HEK293 (cell line): ENCODE data around the gene ISL2.

ENCODE experiments used
- BCL6B ChIP-seq: fragments of 450-650 bp; formaldehyde crosslinking; IDR thresholded peaks from 2 replicates; pipeline ENCODE4 v1.5.1; 2017; ENCODE audit warnings: missing biosample characterization, missing genetic modification characterization
- ELK4 ChIP-seq: IDR thresholded peaks from 2 replicates; pipeline ENCODE4 v1.6.1; 2011; ENCODE audit warnings: mild to moderate bottlenecking, low read depth, low read length, borderline replicate concordance
- GLIS2 ChIP-seq: fragments of 450-650 bp; formaldehyde crosslinking; IDR thresholded peaks from 2 replicates; pipeline ENCODE4 v1.5.1; 2016; ENCODE audit warnings: missing biosample characterization, missing genetic modification characterization
- TSHZ1 ChIP-seq: fragments of 450-650 bp; formaldehyde crosslinking; IDR thresholded peaks from 2 replicates; pipeline ENCODE4 v1.5.1; 2016; ENCODE audit warnings: missing biosample characterization, missing genetic modification characterization, borderline replicate concordance
- ZBTB1 ChIP-seq: fragments of 450-650 bp; formaldehyde crosslinking; IDR thresholded peaks from 2 replicates; pipeline ENCODE4 v1.5.1; 2016; ENCODE audit warnings: missing biosample characterization, missing genetic modification characterization
- ZBTB20 ChIP-seq: fragments of 450-650 bp; formaldehyde crosslinking; IDR thresholded peaks from 2 replicates; pipeline ENCODE4 v1.5.1; 2016; ENCODE audit warnings: missing biosample characterization, missing genetic modification characterization
- ZBTB7A ChIP-seq: fragments of 450-650 bp; formaldehyde crosslinking; IDR thresholded peaks from 2 replicates; pipeline ENCODE4 v1.5.1; 2016; ENCODE audit warnings: low read depth, missing biosample characterization, missing genetic modification characterization
- ZNF548 ChIP-seq: fragments of 450-650 bp; formaldehyde crosslinking; IDR thresholded peaks from 2 replicates; pipeline ENCODE4 v1.5.1; 2016; ENCODE audit warnings: missing biosample characterization, missing genetic modification characterization
- ZNF600 ChIP-seq: fragments of 450-650 bp; formaldehyde crosslinking; IDR thresholded peaks from 2 replicates; pipeline ENCODE4 v1.5.1; 2016; ENCODE audit warnings: missing biosample characterization, missing genetic modification characterization
- ZNF677 ChIP-seq: fragments of 450-650 bp; IDR thresholded peaks from 2 replicates; pipeline ENCODE4 v1.5.0; 2018; ENCODE audit warnings: missing biosample characterization, mild to moderate bottlenecking, missing genetic modification characterization, moderate library complexity
- ZNF747 ChIP-seq: fragments of 450-650 bp; formaldehyde crosslinking; IDR thresholded peaks from 2 replicates; pipeline ENCODE4 v1.5.1; 2016; ENCODE audit warnings: missing biosample characterization, missing genetic modification characterization
- ZNF791 ChIP-seq: fragments of 450-650 bp; formaldehyde crosslinking; IDR thresholded peaks from 2 replicates; pipeline ENCODE4 v1.5.1; 2016; ENCODE audit warnings: missing biosample characterization, missing genetic modification characterization
- ZXDB ChIP-seq: fragments of 450-650 bp; formaldehyde crosslinking; IDR thresholded peaks from 2 replicates; pipeline ENCODE4 v1.5.1; 2016; ENCODE audit warnings: missing biosample characterization, missing genetic modification characterization
- TF ChIP-seq, protein P1 (sequence below): fragments of 450-650 bp; formaldehyde crosslinking; IDR thresholded peaks from 2 replicates; pipeline ENCODE4 v1.5.1; 2016; ENCODE audit warnings: missing biosample characterization, missing genetic modification characterization
- TF ChIP-seq, protein P2 (sequence below): fragments of 450-650 bp; formaldehyde crosslinking; IDR thresholded peaks from 2 replicates; pipeline ENCODE4 v1.5.1; 2016; ENCODE audit warnings: missing biosample characterization, missing genetic modification characterization

ISL2 gene

GRCh38 chr15:76345880-76346668, 9.5 kb downstream of the ISL2 start (continued):
- TF ChIP-seq TSHZ1 (tag by site-specific recombination) (peak; percentile 45; the same call in 1 of the 2 replicates), BCL6B (tag by site-specific recombination) (no peak), ZNF600 (tag by site-specific recombination) (peak; percentile 72; the same call in 1 of the 2 replicates), ZXDB (peak; percentile 79), ZNF791 (tag by site-specific recombination) (no peak), ZNF677 (tag by site-specific recombination) (no peak), GLIS2 (tag by site-specific recombination) (peak; percentile 76), ZBTB7A (tag by site-specific recombination) (peak; percentile 61; the same call in 1 of the 2 replicates), ELK4 (no peak), ZNF747 (no peak), ZNF548 (tag by site-specific recombination) (no peak), ZBTB20 (peak; percentile 82), ZBTB1 (tag by site-specific recombination) (no peak)
- TF ChIP-seq, protein P1, sequence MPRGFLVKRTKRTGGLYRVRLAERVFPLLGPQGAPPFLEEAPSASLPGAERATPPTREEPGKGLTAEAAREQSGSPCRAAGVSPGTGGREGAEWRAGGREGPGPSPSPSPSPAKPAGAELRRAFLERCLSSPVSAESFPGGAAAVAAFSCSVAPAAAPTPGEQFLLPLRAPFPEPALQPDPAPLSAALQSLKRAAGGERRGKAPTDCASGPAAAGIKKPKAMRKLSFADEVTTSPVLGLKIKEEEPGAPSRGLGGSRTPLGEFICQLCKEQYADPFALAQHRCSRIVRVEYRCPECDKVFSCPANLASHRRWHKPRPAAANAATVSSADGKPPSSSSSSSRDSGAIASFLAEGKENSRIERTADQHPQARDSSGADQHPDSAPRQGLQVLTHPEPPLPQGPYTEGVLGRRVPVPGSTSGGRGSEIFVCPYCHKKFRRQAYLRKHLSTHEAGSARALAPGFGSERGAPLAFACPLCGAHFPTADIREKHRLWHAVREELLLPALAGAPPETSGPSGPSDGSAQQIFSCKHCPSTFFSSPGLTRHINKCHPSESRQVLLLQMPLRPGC (tag by site-specific recombination), result peak; percentile 53; the same call in 1 of the 2 replicates
- TF ChIP-seq, protein P2, sequence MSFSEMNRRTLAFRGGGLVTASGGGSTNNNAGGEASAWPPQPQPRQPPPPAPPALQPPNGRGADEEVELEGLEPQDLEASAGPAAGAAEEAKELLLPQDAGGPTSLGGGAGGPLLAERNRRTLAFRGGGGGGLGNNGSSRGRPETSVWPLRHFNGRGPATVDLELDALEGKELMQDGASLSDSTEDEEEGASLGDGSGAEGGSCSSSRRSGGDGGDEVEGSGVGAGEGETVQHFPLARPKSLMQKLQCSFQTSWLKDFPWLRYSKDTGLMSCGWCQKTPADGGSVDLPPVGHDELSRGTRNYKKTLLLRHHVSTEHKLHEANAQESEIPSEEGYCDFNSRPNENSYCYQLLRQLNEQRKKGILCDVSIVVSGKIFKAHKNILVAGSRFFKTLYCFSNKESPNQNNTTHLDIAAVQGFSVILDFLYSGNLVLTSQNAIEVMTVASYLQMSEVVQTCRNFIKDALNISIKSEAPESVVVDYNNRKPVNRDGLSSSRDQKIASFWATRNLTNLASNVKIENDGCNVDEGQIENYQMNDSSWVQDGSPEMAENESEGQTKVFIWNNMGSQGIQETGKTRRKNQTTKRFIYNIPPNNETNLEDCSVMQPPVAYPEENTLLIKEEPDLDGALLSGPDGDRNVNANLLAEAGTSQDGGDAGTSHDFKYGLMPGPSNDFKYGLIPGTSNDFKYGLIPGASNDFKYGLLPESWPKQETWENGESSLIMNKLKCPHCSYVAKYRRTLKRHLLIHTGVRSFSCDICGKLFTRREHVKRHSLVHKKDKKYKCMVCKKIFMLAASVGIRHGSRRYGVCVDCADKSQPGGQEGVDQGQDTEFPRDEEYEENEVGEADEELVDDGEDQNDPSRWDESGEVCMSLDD (tag by site-specific recombination), result peak; percentile 55; the same call in 1 of the 2 replicates
